Kidney capillary endothelial cell (primary cell): ENCODE data around the gene F2R.
A peak's percentile ranks its signal among the peaks of the same experiment; 100 is the strongest.

Source experiments
- DNase-seq: peaks from one replicate; pipeline ENCODE4 v3.0.0-alpha.2; 2018; ENCODE audit warnings: low spot score

The F2R gene

DNA sequence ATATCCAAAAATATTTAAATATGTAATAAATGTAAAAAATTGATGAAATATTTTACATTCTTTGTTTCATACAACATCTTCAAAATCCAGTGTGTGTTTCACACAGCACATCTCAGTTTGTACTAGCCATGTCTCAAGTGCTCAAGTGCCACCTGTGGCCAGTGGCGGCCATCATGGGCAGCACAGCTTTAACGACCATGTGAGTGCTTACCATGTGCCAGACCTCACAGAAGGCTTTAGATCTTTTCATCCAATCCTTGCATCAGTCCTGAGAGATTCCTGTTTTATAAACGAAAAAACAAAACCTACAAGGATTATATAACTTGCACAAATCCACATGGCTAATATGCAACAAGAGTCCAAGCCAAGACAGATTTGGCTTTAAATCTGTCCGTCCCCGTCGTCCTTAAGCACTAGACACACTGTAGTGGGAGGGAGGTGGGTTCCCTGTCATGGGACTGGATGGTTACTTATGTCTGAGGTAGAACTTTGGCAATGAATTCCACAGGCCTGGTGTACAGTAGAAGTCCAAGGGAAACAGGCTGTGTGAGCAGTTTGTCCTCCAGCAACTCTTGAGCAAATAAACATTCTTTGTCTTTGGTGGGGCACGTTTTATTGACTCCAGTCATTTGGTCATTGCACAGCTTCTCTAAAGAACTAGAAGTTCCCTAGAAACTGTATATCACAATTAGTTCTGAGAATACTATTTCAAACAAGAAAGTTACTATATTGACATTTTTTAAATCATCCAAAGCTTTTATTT is 25.0 kb upstream of the F2R start:
- no peak for DNase-seq

GRCh38 chr5:76691467-76692273 is 24.3 kb upstream of the F2R start:
- DNase-seq: peak; percentile 95

GRCh38 chr5:76692274-76692540 is 23.7 kb upstream of the F2R start:
- no peak for DNase-seq

DNA sequence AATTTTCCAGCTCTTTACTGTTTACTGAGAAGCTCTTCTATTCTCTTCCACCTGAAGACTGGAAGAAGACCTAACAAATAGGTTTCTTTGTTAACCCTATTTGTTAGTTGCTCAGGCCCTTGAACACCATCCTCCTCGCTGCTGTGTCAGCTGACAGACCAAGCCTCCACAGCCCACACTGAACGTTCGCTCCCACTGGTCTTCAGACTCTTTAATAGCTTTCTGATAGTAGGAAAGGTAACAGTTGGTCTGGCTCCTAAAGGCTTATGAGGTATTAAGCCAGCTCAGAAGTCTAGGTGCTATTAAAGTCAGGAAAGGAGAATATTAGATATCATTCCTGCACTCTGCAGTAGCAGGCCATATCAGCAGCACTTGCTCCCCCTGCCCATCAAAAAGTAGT is 23.3 kb upstream of the F2R start:
- DNase-seq: no peak

DNA sequence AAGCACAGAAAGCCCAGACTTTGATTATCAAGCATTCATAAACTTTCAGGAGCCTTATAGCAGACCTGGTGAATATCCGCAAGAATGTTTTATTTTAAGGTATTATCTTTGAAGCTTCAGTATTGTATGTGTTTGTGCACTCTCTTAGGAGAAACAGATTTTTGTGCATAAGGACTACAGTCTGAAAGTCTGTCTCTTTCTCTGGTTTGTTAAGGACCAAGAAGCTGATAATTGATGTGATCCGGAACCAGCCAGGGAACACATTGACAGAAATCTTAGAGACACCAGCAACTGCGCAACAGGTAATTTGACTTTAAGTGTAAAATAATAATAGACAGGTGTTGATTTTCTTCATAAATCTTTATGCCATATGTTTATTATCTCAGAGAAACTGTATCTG is 22.8 kb upstream of the F2R start:
- DNase-seq: no peak

GRCh38 chr5:76694317-76694716 is 21.6 kb upstream of the F2R start:
- DNase-seq: no peak

GRCh38 chr5:76695346-76695745 is 20.6 kb upstream of the F2R start:
- DNase-seq: no peak

DNA sequence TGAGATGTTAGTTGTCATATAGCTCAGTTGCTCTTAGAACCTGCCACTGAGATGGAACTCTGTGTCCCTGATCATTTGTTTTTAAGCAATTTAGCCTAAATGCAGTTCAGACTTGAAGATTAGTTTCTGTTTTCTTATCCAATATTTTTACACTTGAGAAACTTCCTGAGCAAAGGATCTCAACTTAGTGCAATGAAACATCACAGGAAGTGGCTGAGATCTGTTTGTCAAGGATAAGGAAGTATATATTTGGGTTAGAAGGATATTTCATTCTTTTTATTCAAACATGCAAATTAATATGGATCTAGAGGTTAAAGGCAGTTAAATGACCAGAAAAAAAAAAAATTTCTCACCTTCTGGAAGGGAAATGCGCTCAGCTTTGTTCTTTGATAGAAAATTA is 19.7 kb upstream of the F2R start:
- no peak for DNase-seq

GRCh38 chr5:76697670-76698069 is 18.3 kb upstream of the F2R start:
- no peak for DNase-seq

DNA sequence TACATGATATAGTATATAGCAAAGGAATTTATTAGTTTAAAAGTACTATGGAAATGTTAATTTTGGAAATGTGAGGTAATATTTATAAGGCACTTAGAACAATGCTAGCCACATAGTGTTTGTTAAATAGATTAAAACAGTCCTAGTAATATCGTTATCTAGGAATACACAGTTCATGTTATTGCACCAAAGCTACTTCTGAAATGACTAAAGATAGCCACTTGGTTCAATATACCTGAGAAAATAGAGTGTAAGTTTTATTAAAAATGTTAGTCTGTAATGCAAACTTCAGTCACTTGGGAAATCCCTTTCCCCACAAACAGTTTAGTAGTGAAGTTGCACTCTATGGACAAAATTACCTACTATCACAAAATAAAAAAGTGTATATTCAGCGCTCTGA is 15.4 kb upstream of the F2R start:
- DNase-seq: no peak

DNA sequence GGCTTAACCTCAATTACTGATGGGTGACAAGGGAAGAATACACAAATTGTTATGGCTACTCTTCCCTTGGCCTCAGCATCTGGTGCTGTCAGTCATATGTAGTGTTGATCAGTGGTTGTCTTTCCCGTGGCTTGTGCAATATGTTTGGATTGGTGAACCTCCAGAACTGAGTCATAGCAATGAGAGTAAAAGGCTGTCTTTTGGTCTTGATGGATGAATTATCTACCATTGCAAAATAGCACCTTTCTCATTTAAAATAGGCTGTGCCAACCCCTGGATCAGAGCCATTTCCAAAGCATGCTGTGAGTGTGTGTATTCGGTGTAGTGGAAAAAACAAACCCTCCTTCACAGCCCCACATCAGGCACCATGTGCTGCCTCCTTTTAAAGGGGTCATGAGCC is 14.6 kb upstream of the F2R start:
- DNase-seq: no peak

DNA sequence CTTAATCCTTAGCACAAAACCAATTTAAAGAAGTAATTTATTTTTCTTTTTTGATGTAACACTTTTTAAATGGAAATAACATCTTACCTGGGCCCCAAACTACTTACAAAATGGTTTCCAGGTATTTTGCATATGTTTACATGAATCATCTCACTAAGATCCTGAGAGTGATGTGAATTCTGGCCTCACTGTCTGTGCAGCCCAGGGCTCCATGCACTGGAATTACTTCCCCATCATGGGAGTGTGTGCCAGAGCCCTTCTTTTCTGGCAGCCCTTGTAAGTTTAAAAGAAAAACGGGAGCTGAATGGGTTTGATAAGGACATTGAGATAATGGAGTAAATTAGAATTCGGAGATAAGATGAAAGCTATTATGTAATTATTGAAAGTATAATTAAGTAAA is 12.2 kb upstream of the F2R start:
- DNase-seq: no peak

- no peak for DNase-seq
These were observed 11.7 kb upstream of the F2R start for GRCh38 chr5:76704131-76704663.

- DNase-seq: no peak
These were observed 10.4 kb upstream of the F2R start for GRCh38 chr5:76705574-76705973.

DNA sequence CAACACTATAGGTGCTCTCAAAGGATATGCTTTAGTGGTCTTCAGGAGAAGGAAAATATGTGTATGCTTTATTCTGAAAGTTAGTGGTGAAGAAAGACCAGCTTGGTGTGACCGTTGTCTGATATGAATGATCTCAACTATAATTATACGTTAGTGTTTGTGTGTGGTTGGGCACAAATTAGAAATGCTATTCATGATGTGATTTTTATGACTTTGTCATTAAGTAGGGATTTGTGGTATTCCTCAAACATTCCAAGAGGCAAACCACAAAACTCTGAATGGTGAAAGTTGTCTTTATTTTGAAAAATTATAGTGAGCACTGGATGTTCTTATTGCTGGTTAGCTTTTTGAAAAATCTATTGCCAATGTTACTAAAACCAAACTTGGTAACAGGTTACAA is 6.2 kb upstream of the F2R start:
- no peak for DNase-seq

DNA sequence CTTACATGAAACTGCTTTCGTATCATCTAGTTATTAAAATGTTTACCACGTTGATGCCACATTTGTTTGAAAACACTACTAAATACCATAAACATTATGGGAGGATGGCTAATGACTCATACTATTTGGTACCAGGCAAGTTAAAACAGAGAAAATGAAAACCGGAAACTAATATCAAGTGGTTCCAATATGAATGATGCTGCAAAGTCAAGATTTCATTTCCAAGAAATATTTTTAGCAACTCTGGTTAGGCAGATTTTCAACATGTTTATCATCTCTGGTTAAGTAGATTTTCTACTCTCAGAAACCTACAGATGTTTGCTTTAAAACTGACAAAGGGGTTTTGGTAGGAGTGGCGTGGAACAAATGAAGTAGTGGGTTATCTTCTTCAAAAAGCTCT is 4.9 kb upstream of the F2R start:
- no peak for DNase-seq

- DNase-seq: no peak
These were observed 1.0 kb upstream of the F2R start for GRCh38 chr5:76714751-76715485.

- no peak for DNase-seq
These were observed 515 bp upstream of the F2R start for GRCh38 chr5:76715486-76715735.

- DNase-seq: no peak
These were observed 681 bp downstream of the F2R start for GRCh38 chr5:76716456-76717157.

DNA sequence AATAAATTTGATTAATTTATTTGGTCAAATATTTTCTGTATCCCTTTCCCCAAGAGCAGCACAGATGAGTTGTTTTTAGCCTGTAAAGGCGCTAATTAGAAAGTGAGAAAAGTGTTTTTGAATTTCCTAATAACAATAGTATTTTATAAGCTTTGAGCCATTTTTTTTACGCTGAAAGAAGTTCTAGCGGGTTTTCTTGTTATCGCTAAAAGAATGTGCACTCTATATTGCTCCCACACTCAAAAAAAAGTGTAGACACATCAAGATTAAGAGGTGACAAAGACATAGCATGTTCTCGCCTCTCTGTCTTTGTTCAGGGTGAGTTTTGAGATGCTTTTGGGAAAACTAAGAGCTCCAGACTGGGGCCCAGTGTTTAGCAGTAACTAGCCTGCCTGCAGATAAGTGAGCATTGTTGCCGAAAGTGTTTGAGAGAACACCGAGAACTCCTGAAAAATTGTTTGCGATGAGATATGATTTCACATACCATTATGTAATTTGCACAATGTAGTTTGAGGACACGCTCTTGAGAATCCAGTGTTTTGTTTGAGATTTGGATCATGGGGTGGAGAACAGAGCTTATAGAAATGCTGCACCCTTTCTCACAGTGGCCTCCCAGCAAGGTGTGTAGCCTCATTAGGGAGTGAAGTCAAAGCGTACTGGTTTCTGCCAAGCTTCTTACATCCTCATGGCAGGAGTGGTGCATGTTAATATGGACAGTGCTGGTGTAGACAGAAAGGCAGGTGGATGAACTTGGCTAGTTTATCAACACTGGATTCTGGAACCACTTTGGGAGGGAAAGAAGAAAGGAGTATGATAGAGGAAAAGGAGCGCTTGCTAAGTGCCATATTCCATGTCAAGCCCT is 1.5 kb downstream of the F2R start:
- DNase-seq: no peak

DNA sequence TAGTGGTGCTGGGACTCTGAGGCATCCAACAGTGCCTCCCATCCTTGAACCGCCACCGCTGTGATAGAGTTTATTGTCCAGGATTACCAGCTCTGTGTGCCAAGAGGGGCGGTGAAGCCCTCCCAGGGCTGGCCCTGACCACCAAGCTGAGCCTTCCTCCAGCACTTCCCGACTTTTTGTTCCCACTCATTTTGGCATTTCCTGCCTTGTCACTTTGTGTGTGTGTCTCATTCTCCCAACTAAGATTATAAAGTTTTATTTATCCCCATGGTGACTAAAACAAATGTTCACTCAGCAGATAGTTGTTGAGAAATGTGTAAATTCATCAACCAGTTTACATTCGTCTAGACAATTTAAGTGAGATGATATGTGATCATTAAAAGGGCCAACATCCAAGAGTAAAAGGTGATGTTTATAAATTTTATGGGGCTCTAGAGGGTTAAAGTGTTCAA is 2.5 kb downstream of the F2R start:
- peak; percentile 83 for DNase-seq

DNA sequence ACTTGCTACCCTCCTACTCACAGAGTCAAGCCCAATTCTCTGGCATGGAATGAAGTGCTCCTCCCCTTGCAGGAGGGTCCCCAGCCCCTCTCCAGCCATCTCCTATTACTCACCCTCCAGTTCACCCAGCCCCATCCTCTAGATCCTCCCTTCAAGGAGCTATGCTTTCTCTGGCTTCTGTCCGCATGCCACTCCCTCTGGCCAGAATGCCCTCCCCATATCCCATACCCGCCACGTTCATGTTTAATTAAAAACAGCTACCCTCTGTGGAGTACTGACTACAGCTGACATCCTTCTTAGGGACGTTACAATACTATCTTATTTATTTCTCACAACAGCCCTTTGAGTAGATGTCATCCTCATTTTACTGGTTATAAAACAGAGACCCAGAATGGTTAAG is 3.0 kb downstream of the F2R start:
- DNase-seq: no peak
